ENCODE measurements around the gene P2RY8.

Gene P2RY8

DNA sequence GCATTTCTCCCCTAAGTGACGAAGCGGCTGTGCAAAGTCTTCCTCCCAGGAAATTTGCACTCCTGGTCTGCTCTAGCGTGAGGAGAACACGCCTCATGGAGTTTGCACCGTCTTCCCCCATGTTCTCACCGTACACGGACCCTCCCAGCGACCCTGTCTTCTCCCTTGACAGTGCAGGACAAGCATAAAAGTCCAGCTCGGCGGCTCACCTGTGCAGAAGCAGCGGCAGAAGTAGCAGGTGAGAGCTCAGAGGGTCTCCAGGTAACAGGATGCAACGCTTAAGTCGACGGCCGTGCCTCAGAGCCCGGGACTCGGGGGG lies 314 bp downstream of the P2RY8 start:
- CTCF ChIA-PET, result no interaction called here
- Histone ChIP-seq H3K27ac (ENCODE audit: extremely low read depth, low read depth, low read length) (no peak overlapping the region), H3K4me3 (ENCODE audit: low read depth, low read length) (no peak overlapping the region)

More for the DNA sequence above, 314 bp downstream of the P2RY8 start:
- Histone ChIP-seq H3K36me3 (ENCODE audit: control insufficient read depth in 2 of 2, insufficient read depth in 1 of 2, low read length in 2 of 2) (no peaks in the 10 kb centered on the region), H3K9me3 (ENCODE audit: control insufficient read depth, insufficient read depth, low read depth, low read length) (no peaks in the 10 kb centered on the region), H3K4me1 (ENCODE audit: control insufficient read depth, insufficient read depth, low read length) (no peaks in the 10 kb centered on the region)
- no peak for TF ChIP-seq ZNF560 (tag by site-specific recombination; IDR thresholded peaks at IDR 0.05; ENCODE audit: borderline replicate concordance)
- TF ChIP-seq ZNF670 (tag by site-specific recombination; IDR thresholded peaks at IDR 0.05; ENCODE audit: low read depth), result no peak
- no peak for TF ChIP-seq PRDM2 (tag by site-specific recombination; IDR thresholded peaks at IDR 0.05; ENCODE audit: borderline replicate concordance)
- no peak for TF ChIP-seq GFI1B (tag by site-specific recombination; IDR thresholded peaks at IDR 0.05)
- TF ChIP-seq ZNF157 (tag by site-specific recombination; IDR thresholded peaks at IDR 0.05), result no peak
- TF ChIP-seq PRDM10 (tag by site-specific recombination; IDR thresholded peaks at IDR 0.05), result no peak
- no peak for TF ChIP-seq ZNF335 (tag by site-specific recombination; conservative IDR thresholded peaks at IDR 0.05)
- TF ChIP-seq OSR2 (tag by site-specific recombination; IDR thresholded peaks at IDR 0.05), result no peak
- TF ChIP-seq ZNF777 (tag by site-specific recombination; IDR thresholded peaks at IDR 0.05; ENCODE audit: borderline replicate concordance), result no peak
- TF ChIP-seq ZNF2 (tag by site-specific recombination; IDR thresholded peaks at IDR 0.05), result no peak
- no peak for TF ChIP-seq ZNF530 (tag by site-specific recombination; IDR thresholded peaks at IDR 0.05; ENCODE audit: low read depth)
- no peak for TF ChIP-seq ZNF610 (tag by site-specific recombination; IDR thresholded peaks at IDR 0.05; ENCODE audit: borderline replicate concordance)
- TF ChIP-seq FEZF1 (tag by site-specific recombination; IDR thresholded peaks at IDR 0.05), result no peak
- no peak for TF ChIP-seq ZBTB7A (tag by site-specific recombination; IDR thresholded peaks at IDR 0.05; ENCODE audit: low read depth)
- no peak for TF ChIP-seq ZNF155 (tag by site-specific recombination; IDR thresholded peaks at IDR 0.05)
- no peak for TF ChIP-seq REPIN1 (tag by site-specific recombination; IDR thresholded peaks at IDR 0.05; ENCODE audit: low read depth)
- no peak for TF ChIP-seq ZIC2 (tag by site-specific recombination; IDR thresholded peaks at IDR 0.05)
- POLR2A ChIA-PET, result no interaction called here

All from HEK293 (cell line).